NCI-H146 treated with DMSO at 0.1 percent for 48 hours (cell line): Measurements from ENCODE around the gene ENOX1.

Experiments
- DNase-seq: peaks from one replicate; lab custom pipeline; 2025; ENCODE audit not compliant: unreplicated experiment; lab: John Stamatoyannopoulos, UW

ENOX1 gene

DNA sequence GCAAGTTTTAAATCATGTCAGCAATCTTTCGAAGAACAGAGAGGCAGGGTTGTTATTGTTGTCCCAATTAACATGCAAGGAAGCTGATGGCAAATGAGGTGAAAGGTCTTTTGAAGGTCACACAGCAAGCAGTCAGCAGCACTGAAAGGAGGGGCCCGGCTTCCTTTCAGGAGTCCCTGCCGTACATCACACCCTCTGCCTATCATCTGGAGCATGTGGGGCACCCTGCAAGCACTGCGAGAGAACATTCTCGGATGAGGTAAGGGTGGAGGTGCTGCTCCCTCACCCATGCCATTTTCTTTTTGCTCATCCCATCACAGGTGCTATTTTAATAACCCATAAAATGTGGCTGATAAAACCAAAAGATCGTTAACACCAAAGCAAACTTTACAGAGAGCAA, 111.2 kb downstream of the ENOX1 start:
- no peak for DNase-seq

DNA sequence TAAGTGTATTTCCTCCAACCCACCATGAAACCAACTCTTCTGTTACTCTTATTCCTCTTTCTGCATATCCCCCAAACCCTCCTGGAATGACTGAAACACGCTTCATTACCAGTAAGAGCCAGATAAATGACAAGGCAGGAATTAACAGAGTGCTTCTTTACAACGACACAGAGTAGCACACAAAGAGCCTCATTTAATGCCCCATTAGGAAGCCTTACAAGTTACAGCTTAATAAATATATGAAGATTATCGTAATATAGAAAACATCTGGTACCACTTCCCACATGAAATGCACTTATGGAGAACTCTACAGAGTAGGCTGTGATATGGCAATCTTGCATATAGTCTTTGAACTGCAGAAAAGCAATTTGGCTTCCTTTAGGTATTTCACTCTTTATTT, 116.8 kb downstream of the ENOX1 start:
- no peak for DNase-seq

GRCh38 chr13:43669101-43669500, 117.7 kb downstream of the ENOX1 start:
- DNase-seq: no peak

GRCh38 chr13:43666403-43666802, 120.4 kb downstream of the ENOX1 start:
- DNase-seq: no peak

DNA sequence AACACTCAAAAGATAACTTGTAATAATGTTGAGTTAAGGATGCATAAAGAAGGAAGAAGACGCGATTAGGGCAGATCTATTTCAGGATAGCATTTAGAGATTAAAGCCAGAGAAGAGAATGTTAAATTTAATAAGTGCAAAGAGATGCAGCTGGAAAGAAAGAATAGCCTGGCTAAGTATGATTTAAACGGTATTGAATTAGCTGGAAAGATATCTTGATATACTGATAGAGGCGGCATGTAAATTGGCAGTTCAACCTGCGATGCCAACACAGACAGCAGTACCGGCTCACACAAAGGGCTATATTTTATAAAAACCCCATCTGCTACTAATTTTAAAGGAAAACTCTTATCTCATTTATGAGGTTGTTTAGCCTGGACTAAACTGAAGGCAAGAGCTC, 121.4 kb downstream of the ENOX1 start:
- no peak for DNase-seq

- DNase-seq: no peak
These were observed 122.0 kb downstream of the ENOX1 start for GRCh38 chr13:43664700-43665191.

- no peak for DNase-seq
These were observed 123.2 kb downstream of the ENOX1 start for GRCh38 chr13:43663474-43664090.

DNA sequence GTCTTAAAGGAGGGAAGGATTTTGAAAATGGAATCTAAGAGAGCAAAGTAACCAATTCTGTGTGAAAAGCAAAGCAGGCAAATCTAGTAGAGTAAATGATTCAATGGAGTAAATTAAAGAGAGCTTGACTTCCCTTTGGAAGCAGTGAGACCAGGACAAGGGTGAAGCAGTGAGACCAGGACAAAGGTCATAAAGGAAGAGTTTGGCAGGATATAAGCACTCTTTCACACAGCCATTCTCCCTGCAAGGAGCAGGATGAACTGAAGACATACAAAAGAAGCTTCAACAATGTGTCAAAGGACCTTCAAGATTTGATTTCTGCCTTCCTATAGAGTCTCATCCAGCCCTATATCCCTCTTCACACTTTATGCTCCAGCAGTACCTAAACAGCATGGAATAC, 123.8 kb downstream of the ENOX1 start:
- DNase-seq: no peak

DNA sequence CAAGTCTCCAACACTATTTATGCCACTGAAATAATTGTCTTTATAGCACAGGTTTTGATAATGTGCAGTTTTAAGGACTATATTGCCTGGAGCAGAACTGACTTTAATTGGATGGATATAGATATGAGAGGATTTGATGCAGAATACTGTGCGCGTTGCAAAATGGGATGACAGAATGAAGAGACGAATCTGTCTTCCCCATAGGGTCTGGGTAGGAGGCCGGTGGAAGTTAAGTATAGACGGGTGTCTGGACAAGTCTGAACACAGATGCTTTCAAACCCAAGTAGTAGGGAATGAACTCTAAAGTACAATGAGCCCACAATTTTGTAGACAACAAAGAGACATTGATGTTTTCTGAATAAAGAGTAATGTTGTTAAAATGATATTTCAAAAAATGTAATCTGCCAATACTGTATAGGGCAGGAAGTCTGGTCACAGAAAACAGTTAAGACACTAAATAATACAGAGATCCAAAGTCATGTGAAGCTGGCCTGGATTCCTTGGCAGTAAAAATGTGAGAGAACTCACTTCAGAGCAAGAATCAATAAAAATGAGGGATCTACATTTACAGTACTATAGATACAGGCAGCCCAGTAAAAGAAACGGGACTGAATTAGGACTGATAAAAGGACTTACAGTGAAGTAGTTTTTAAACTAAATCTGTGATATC, 125.5 kb downstream of the ENOX1 start:
- DNase-seq: no peak

GRCh38 chr13:43657485-43657884, 129.3 kb downstream of the ENOX1 start:
- DNase-seq: no peak

- no peak for DNase-seq
These were observed 132.8 kb downstream of the ENOX1 start for GRCh38 chr13:43653980-43654379.

DNA sequence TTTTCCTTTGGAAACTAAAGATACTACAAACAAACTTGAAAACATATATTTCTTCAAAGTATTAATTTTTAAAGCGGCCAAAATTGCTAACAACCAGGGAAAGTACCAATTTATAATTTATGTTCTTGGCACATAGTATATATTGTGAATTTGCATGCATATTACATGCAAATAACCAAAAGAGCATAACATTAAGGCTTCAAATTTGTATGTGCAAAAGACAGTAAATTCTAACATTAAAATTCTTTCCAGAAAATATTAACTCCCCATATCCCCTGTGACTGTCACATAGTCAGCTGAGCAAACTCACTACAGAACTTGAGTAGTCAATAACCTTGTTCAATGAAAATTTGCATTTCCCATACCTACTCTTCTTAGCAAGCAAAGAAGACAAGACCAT, 133.4 kb downstream of the ENOX1 start:
- no peak for DNase-seq

GRCh38 chr13:43652760-43653159, 134.0 kb downstream of the ENOX1 start:
- DNase-seq: no peak

GRCh38 chr13:43650882-43651281, 135.9 kb downstream of the ENOX1 start:
- DNase-seq: no peak

DNA sequence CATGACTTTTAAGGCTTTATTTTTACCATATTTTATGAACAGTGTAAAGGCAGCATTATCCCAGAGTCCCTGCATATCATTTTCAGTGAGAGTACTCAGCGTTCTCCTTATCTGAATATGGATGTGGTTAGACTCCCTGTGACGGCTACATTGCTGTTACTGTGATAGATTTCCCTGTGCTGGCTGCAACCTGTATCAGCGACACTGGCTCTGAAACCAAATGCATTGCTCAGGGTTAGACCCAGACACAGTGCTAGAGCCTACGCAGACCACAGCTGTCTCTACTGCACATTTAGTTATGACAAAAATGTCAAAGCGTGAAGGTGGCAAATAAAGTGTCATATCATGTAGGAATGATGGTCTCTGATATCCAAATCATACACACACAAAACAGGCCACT, 138.0 kb downstream of the ENOX1 start:
- DNase-seq: no peak

GRCh38 chr13:43647471-43647870, 139.3 kb downstream of the ENOX1 start:
- DNase-seq: no peak

DNA sequence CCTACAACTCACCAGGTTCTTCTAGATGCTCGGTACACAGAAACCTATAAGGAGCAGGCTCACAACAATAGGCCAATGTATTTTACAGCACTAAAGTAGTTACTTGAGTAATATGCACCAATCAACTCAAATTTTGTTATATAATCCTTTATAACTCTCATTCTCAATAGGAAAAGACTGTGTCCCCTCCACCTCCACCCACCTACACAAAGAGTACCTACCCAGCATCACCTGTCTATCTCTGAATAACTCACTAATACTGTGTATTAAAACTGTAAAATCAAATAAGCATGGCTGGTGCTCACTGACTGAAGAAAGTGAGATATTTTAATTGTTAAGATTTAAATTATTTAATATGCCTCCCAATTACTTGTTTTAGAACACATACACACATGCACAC, 146.3 kb downstream of the ENOX1 start:
- no peak for DNase-seq

GRCh38 chr13:43631106-43631505, 155.7 kb downstream of the ENOX1 start:
- no peak for DNase-seq

GRCh38 chr13:43629691-43630480, 156.9 kb downstream of the ENOX1 start:
- no peak for DNase-seq

DNA sequence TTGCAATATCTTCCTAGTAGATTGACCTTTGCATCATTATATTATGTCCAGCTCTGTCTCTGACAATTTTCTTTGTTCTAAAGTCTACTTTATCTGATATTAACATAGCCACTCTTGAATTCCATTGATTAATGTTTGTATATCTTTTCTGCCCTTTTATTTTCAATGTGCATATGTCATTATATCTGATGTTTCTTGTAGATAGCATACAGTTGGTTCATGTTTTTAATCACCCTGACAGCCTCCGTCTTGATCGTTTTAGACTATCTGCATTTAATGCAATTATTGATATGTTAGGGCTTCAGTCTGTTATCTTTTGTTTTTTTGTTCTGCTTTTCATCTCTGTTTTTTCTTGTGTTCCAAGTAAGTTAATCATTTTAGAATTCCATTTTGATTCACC, 159.8 kb downstream of the ENOX1 start:
- DNase-seq: no peak

- no peak for DNase-seq
These were observed 172.7 kb downstream of the ENOX1 start for GRCh38 chr13:43614063-43614462.
